HG03342 (cell line): ENCODE measurements around the gene MSANTD2.
A peak's percentile ranks its signal among the peaks of the same experiment; 100 is the strongest.

ENCODE experiments used
- ATAC-seq: cut with Tn5 transposase; IDR thresholded peaks from one replicate; pipeline ENCODE4 v1.9.1; 2021; ENCODE audit warnings: mild to moderate bottlenecking, moderate library complexity; ENCODE audit not compliant: unreplicated experiment

Gene MSANTD2

GRCh38 chr11:124821995-124822730 is 22.0 kb upstream of the MSANTD2 start:
- ATAC-seq = no peak

GRCh38 chr11:124817036-124817435 is 16.8 kb upstream of the MSANTD2 start:
- ATAC-seq = no peak

- ATAC-seq = no peak
These were observed 14.5 kb upstream of the MSANTD2 start for GRCh38 chr11:124814739-124815138.

- ATAC-seq = no peak
These were observed 12.7 kb upstream of the MSANTD2 start for GRCh38 chr11:124812876-124813275.

- ATAC-seq = no peak
These were observed 11.4 kb upstream of the MSANTD2 start for GRCh38 chr11:124811399-124812125.

GRCh38 chr11:124807660-124808270 is 7.6 kb upstream of the MSANTD2 start:
- ATAC-seq = no peak

- no peak for ATAC-seq
These were observed 7.0 kb upstream of the MSANTD2 start for GRCh38 chr11:124807201-124807600.

- ATAC-seq = no peak
These were observed 4.7 kb upstream of the MSANTD2 start for GRCh38 chr11:124804884-124805283.

GRCh38 chr11:124801636-124802312 is 1.6 kb upstream of the MSANTD2 start:
- ATAC-seq = no peak

GRCh38 chr11:124801014-124801413 is 808 bp upstream of the MSANTD2 start:
- ATAC-seq = no peak

GRCh38 chr11:124799348-124800225 is 619 bp downstream of the MSANTD2 start:
- peak; percentile 36 for ATAC-seq

GRCh38 chr11:124798991-124799347 is 1.2 kb downstream of the MSANTD2 start:
- no peak for ATAC-seq

- ATAC-seq = no peak
These were observed 3.9 kb downstream of the MSANTD2 start for GRCh38 chr11:124796312-124796711.

GRCh38 chr11:124793466-124794278 is 6.5 kb downstream of the MSANTD2 start:
- ATAC-seq = peak; percentile 62

- peak; percentile 65 for ATAC-seq
These were observed 8.4 kb downstream of the MSANTD2 start for GRCh38 chr11:124791626-124792341.

GRCh38 chr11:124788521-124788920 is 11.7 kb downstream of the MSANTD2 start:
- ATAC-seq = no peak

GRCh38 chr11:124784051-124784450 is 16.2 kb downstream of the MSANTD2 start:
- no peak for ATAC-seq

- ATAC-seq = no peak
These were observed 17.2 kb downstream of the MSANTD2 start for GRCh38 chr11:124783002-124783401.

- ATAC-seq = no peak
These were observed 20.6 kb downstream of the MSANTD2 start for GRCh38 chr11:124779568-124779967.
